Choroid plexus epithelial cell (primary cell): ENCODE measurements around the gene PDXP.
"Not testable (repeated sequence)": the region's sequence is repeated elsewhere in the genome, so short reads cannot be mapped to it uniquely, and the experiment has no call there.

Source experiments
- DNase-seq: peaks from one replicate; pipeline ENCODE4 v3.0.0-alpha.2; 2010; ENCODE audit warnings: low read depth
- H3K4me3 ChIP-seq: 2 replicates; pipeline ENCODE4 v1.5.1; 2011; ENCODE audit warnings: low read depth, mild to moderate bottlenecking, control low read depth, low read length, moderate library complexity
- CTCF ChIP-seq: conservative IDR thresholded peaks from 2 replicates; pipeline ENCODE4 v1.5.1; 2011; ENCODE audit warnings: low read depth, mild to moderate bottlenecking, control low read depth, inconsistent platforms, low read length, moderate library complexity

The PDXP gene

GRCh38 chr22:37647928-37648327 lies 10.6 kb upstream of the PDXP start:
- TF ChIP-seq CTCF = no peak
- no peak overlapping the region for H3K4me3 ChIP-seq
- no peak for DNase-seq

- DNase-seq = no peak
- TF ChIP-seq CTCF = no peak
- no peak overlapping the region for H3K4me3 ChIP-seq
Observed at GRCh38 chr22:37650463-37651136, 7.9 kb upstream of the PDXP start.

- DNase-seq = no peak
- H3K4me3 ChIP-seq = no peak overlapping the region
- no peak for TF ChIP-seq CTCF
Observed at GRCh38 chr22:37654563-37655251, 3.8 kb upstream of the PDXP start.

DNA sequence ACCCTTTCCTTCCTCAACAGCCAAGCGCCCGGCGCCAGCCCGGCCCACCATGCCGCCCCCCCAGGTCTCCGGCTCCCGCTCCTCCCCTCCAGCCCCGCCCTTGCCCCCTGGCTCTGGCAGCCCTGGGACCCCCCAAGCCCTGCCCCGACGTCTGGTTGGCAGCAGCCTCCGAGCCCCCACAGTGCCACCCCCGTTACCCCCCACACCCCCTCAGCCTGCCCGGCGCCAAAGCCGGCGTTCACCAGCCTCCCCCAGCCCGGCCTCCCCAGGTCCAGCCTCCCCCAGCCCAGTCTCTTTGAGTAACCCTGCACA lies 3.3 kb upstream of the PDXP start:
- TF ChIP-seq CTCF = no peak
- H3K4me3 ChIP-seq = no peak overlapping the region
- no peak for DNase-seq

DNA sequence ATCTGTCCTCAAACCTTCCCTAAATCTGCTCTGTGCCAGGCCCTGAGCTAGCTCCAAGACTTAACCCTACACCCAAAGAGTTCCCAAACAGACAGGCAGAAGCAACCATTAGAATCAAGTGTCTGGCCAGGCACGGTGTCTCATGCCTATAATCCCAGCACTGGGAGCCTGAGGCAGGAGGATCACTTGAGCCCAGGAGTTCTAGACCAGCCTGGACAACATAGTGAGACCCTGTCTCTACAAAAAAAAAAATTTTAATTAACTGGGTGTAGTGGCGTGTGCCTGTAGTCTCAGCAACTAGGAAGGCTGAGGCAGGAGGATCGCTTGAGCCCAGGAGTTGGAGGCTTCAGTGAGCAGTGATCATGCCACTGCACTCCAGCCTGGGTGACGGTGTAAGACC lies 1.9 kb upstream of the PDXP start:
- DNase-seq, H3K4me3 ChIP-seq: not testable (repeated sequence)

- no peak for DNase-seq
- no peak for TF ChIP-seq CTCF
- peak overlapping the region; percentile 57 for H3K4me3 ChIP-seq
Observed at GRCh38 chr22:37657590-37658132, 862 bp upstream of the PDXP start.

DNA sequence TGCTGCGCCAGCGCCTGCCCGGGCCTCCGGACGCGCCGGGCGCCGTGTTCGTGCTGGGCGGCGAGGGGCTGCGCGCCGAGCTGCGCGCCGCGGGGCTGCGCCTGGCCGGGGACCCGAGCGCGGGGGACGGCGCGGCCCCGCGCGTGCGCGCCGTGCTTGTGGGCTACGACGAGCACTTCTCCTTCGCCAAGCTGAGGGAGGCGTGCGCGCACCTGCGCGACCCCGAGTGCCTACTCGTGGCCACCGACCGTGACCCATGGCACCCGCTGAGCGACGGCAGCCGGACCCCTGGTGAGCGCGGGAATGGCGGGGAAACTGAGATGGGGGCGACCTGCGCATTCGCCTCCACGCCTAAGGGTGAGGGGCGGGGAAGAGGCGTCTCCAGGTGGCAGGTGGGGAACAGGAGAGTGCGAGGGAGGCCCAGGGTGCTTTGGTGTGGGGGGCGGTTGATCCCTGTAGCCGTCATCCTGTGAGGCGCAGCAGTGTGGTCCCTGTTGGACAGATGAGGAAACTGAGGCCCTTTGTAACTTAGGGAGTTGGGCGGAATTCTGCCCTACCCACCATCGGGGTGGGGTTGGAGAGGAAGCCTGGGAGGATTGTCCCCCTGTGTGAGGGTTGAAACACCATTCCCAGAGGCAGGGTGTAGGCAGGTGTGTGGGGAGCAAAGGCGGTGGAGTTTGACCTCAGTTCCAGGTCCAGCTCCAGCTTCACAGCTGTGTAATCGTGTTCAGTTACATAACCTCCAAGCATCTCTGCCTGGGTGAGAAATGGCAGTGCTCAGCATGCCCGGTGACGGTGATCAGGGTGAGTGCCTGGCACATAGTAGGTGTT lies 758 bp downstream of the PDXP start:
- DNase-seq = no peak
- no peak for TF ChIP-seq CTCF
- peak overlapping the region; percentile 69 for H3K4me3 ChIP-seq
